ENCODE data around the gene IGF2BP1.
"Not testable (repeated sequence)": the region's sequence is repeated elsewhere in the genome, so short reads cannot be mapped to it uniquely, and the experiment has no call there.

Gene IGF2BP1

GRCh38 chr17:48995974-48996721 is 1.0 kb upstream of the IGF2BP1 start:
- DNase-seq = peak; percentile 95

GRCh38 chr17:48996722-48997102 is 473 bp upstream of the IGF2BP1 start:
- DNase-seq = no peak

GRCh38 chr17:48997827-48998586 is 822 bp downstream of the IGF2BP1 start:
- DNase-seq = peak; percentile 42

- DNase-seq = no peak
Observed at GRCh38 chr17:48998587-48999440, 1.6 kb downstream of the IGF2BP1 start.

GRCh38 chr17:49000943-49001342 is 3.8 kb downstream of the IGF2BP1 start:
- no peak for DNase-seq

- no peak for DNase-seq
Observed at GRCh38 chr17:49001671-49002070, 4.5 kb downstream of the IGF2BP1 start.

GRCh38 chr17:49002331-49002730 is 5.1 kb downstream of the IGF2BP1 start:
- no peak for DNase-seq

GRCh38 chr17:49002766-49003165 is 5.6 kb downstream of the IGF2BP1 start:
- DNase-seq = no peak

- DNase-seq = no peak
Observed at GRCh38 chr17:49003557-49004511, 6.6 kb downstream of the IGF2BP1 start.

- DNase-seq = no peak
Observed at GRCh38 chr17:49005140-49005539, 8.0 kb downstream of the IGF2BP1 start.

- DNase-seq = not testable (repeated sequence)
Observed at GRCh38 chr17:49008908-49009307, 11.7 kb downstream of the IGF2BP1 start.

- DNase-seq = no peak
Observed at GRCh38 chr17:49012769-49013255, 15.6 kb downstream of the IGF2BP1 start.

- DNase-seq = no peak
Observed at GRCh38 chr17:49013311-49014213, 16.4 kb downstream of the IGF2BP1 start.

- DNase-seq = no peak
Observed at GRCh38 chr17:49015179-49015923, 18.2 kb downstream of the IGF2BP1 start.

GRCh38 chr17:49015924-49016774 is 19.0 kb downstream of the IGF2BP1 start:
- DNase-seq = no peak

GRCh38 chr17:49016775-49017463 is 19.7 kb downstream of the IGF2BP1 start:
- DNase-seq = no peak

GRCh38 chr17:49018116-49018612 is 21.0 kb downstream of the IGF2BP1 start:
- no peak for DNase-seq

- no peak for DNase-seq
Observed at GRCh38 chr17:49018748-49019147, 21.6 kb downstream of the IGF2BP1 start.
